ENCODE results near the gene COQ8B.

DNA sequence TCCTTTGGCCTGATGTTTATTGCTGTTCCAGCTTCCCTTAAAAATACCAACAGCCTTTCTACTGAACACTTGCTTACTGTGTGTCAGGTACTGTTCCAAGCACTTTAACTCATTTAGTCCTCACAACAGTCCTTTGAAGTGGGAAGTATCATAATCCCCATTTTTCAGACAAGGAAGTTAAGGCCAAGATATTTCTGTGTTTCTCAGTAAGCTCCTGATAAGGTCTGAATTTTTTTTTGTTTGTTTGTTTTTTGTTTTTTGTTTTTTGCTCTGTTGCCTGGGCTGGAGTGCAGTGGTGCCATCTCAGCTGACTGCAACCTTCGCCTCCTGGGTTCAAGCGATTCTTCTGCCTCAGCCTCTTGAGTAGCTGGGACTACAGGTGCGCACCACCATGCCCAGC is 41.8 kb upstream of the COQ8B start:
- TF ChIP-seq GATA3 (IDR thresholded peaks at IDR 0.05; ENCODE audit: low read depth, low read length) (no peak), GATA2 (IDR thresholded peaks at IDR 0.05; ENCODE audit: low read depth, low read length) (no peak)

Data from SH-SY5Y (cell line).